Measurements from ENCODE around the gene LIMS1. TPM values are rescaled to one million over a fixed set of nuclear protein-coding genes. Genes with fewer than 3 reads are reported as not detected.
"Not testable (repeated sequence)": the region's sequence is repeated elsewhere in the genome, so short reads cannot be mapped to it uniquely, and the experiment has no call there.

Gene LIMS1
- total and polyA plus RNA-seq, 2 donors from 2014 or later, result 14.4 to 65.1 TPM

- Histone ChIP-seq H3K36me3 (ENCODE audit: control insufficient read depth in 2 of 3, insufficient read depth in 3 of 3, low read length in 3 of 3) (no peaks in the 10 kb centered on the region), H3K4me3 (ENCODE audit: low read length in 3 of 3) (no peak overlapping the region), H3K4me1 (ENCODE audit: control insufficient read depth in 2 of 3, insufficient read depth in 2 of 3, low read depth in 1 of 3, low read length in 3 of 3) (peaks cover 0 to 11% (median 10%) of the 10 kb centered on the region in 3 donors), H3K9me3 (ENCODE audit: control insufficient read depth in 2 of 3, insufficient read depth in 1 of 3, low read length in 3 of 3) (no peaks in the 10 kb centered on the region), H3K27me3 (ENCODE audit: control insufficient read depth, insufficient read depth, low read length) (no peaks in the 10 kb centered on the region), H3K27ac (ENCODE audit: low read depth in 2 of 2, low read length in 2 of 2) (peak overlapping the region in 1 of 2 donors; percentile 65), H3K9ac (ENCODE audit: low read length in 3 of 3) (no peak overlapping the region)
- no peak for TF ChIP-seq CTCF (IDR thresholded peaks at IDR 0.05; ENCODE audit: borderline replicate concordance, extremely low read depth, insufficient read depth)
- DNase-seq (no peak), FAIRE-seq (no peak)
- intact Hi-C loops (cut with DNase I), result no loop called here
These were observed 60.1 kb downstream of the LIMS1 start for GRCh38 chr2:108594132-108594981.

- Histone ChIP-seq H3K36me3 (ENCODE audit: control insufficient read depth in 2 of 3, insufficient read depth in 3 of 3, low read length in 3 of 3) (no peaks in the 10 kb centered on the region), H3K27me3 (ENCODE audit: control insufficient read depth, insufficient read depth, low read length) (no peaks in the 10 kb centered on the region), H3K4me1 (ENCODE audit: control insufficient read depth in 2 of 3, insufficient read depth in 2 of 3, low read depth in 1 of 3, low read length in 3 of 3) (peaks cover 0 to 11% (median 10%) of the 10 kb centered on the region in 3 donors), H3K9me3 (ENCODE audit: control insufficient read depth in 2 of 3, insufficient read depth in 1 of 3, low read length in 3 of 3) (no peaks in the 10 kb centered on the region), H3K9ac (ENCODE audit: low read length in 3 of 3) (no peak overlapping the region), H3K4me3 (ENCODE audit: low read length in 3 of 3) (no peak overlapping the region), H3K27ac (ENCODE audit: low read depth in 2 of 2, low read length in 2 of 2) (peak overlapping the region in 1 of 2 donors; percentile 65)
- DNase-seq, result no peak
- no peak for FAIRE-seq
- intact Hi-C loops (cut with DNase I), result no loop called here
- TF ChIP-seq CTCF (IDR thresholded peaks at IDR 0.05; ENCODE audit: borderline replicate concordance, extremely low read depth, insufficient read depth), result no peak
These were observed 60.8 kb downstream of the LIMS1 start for GRCh38 chr2:108594982-108595464.

- H3K9ac ChIP-seq (ENCODE audit: low read length in 3 of 3); H3K9me3 ChIP-seq (ENCODE audit: control insufficient read depth in 2 of 3, insufficient read depth in 1 of 3, low read length in 3 of 3); DNase-seq; FAIRE-seq; H3K27ac ChIP-seq (ENCODE audit: low read depth in 2 of 2, low read length in 2 of 2); H3K27me3 ChIP-seq (ENCODE audit: control insufficient read depth, insufficient read depth, low read length); intact Hi-C loops (cut with DNase I); H3K36me3 ChIP-seq (ENCODE audit: control insufficient read depth in 2 of 3, insufficient read depth in 3 of 3, low read length in 3 of 3); H3K4me3 ChIP-seq (ENCODE audit: low read length in 3 of 3): not testable (repeated sequence)
- peaks cover 0 to 11% (median 10%) of the 10 kb centered on the region in 3 donors for H3K4me1 ChIP-seq (ENCODE audit: control insufficient read depth in 2 of 3, insufficient read depth in 2 of 3, low read depth in 1 of 3, low read length in 3 of 3)
These were observed 61.5 kb downstream of the LIMS1 start for GRCh38 chr2:108595771-108596170.

GRCh38 chr2:108597105-108597744 lies 63.0 kb downstream of the LIMS1 start:
- H3K4me1 ChIP-seq (ENCODE audit: control insufficient read depth in 2 of 3, insufficient read depth in 2 of 3, low read depth in 1 of 3, low read length in 3 of 3), result peaks cover 0 to 11% (median 10%) of the 10 kb centered on the region in 3 donors
- H3K27me3 ChIP-seq (ENCODE audit: control insufficient read depth, insufficient read depth, low read length); intact Hi-C loops (cut with DNase I); H3K27ac ChIP-seq (ENCODE audit: low read depth in 2 of 2, low read length in 2 of 2); H3K9ac ChIP-seq (ENCODE audit: low read length in 3 of 3); H3K36me3 ChIP-seq (ENCODE audit: control insufficient read depth in 2 of 3, insufficient read depth in 3 of 3, low read length in 3 of 3); H3K4me3 ChIP-seq (ENCODE audit: low read length in 3 of 3); H3K9me3 ChIP-seq (ENCODE audit: control insufficient read depth in 2 of 3, insufficient read depth in 1 of 3, low read length in 3 of 3); FAIRE-seq: not testable (repeated sequence)
- peak in 1 of 5 donors; percentile 54 for DNase-seq

GRCh38 chr2:108601199-108601598 lies 66.9 kb downstream of the LIMS1 start:
- H3K9ac ChIP-seq (ENCODE audit: low read length in 3 of 3); H3K9me3 ChIP-seq (ENCODE audit: control insufficient read depth in 2 of 3, insufficient read depth in 1 of 3, low read length in 3 of 3); H3K4me1 ChIP-seq (ENCODE audit: control insufficient read depth in 2 of 3, insufficient read depth in 2 of 3, low read depth in 1 of 3, low read length in 3 of 3); FAIRE-seq; H3K36me3 ChIP-seq (ENCODE audit: control insufficient read depth in 2 of 3, insufficient read depth in 3 of 3, low read length in 3 of 3); DNase-seq; H3K27me3 ChIP-seq (ENCODE audit: control insufficient read depth, insufficient read depth, low read length); H3K27ac ChIP-seq (ENCODE audit: low read depth in 2 of 2, low read length in 2 of 2); intact Hi-C loops (cut with DNase I); H3K4me3 ChIP-seq (ENCODE audit: low read length in 3 of 3): not testable (repeated sequence)

Measured in kidney (tissue), 14 donors.